HCT116 (cell line): ENCODE results near the gene AADAC. TPM values are rescaled to one million over a fixed set of nuclear protein-coding genes. Genes with fewer than 3 reads are reported as not detected.

Experiments used
- ATAC-seq: fragments of 200-7000 bp; cut with Tn5 transposase; 2 replicates; pipeline ENCODE4 v1.9.1; 2020; ENCODE audit warnings: mild to moderate bottlenecking, moderate library complexity
- BruUV-seq: library from RNA; stranded (reverse); fragments of 400-500 nt; replicated peaks from 2 replicates; lab custom pipeline; 2021; lab: Mats Ljungman, UMichigan
- CTCF ChIA-PET: fragments of 300-600 bp; sonication (Branson Sonifier 250); formaldehyde crosslinking; loops from one replicate; lab custom pipeline; 2021; ENCODE audit warnings: antibody characterized with exemption; lab: Charles Lee
- POLR2A ChIA-PET: fragments of 300-600, 350-600 bp; sonication (Branson Sonifier 250); formaldehyde crosslinking; loops from one replicate; lab custom pipeline; 2021; ENCODE audit warnings: antibody characterized with exemption; lab: Charles Lee
- RAD21 ChIA-PET, 2 experiments: fragments of 300-600 bp; sonication (Branson Sonifier 250); formaldehyde crosslinking; loops; one replicate each; lab custom pipeline; 2023; ENCODE audit warnings: low total read pairs in 2 of 2; ENCODE audit not compliant: uncharacterized antibody in 2 of 2, unreplicated experiment in 2 of 2, low non-redundant PET in 1 of 2; lab: Charles Lee
- DNase-seq: peaks from one replicate; pipeline ENCODE4 v3.0.0-alpha.2; 2010; ENCODE audit warnings: low read depth, low spot score
- H2AFZ ChIP-seq: fragments of 200-600 bp; shearing (Covaris generic), sonication (generic); 2 replicates; pipeline ENCODE4 v1.6.1; 2017; ENCODE audit warnings: low read depth, mixed run types, mixed read lengths, antibody characterized with exemption, low read length; ENCODE audit not compliant: poor library complexity, severe bottlenecking
- H3K27ac ChIP-seq: 2 replicates; pipeline ENCODE4 v1.5.1; 2012; ENCODE audit warnings: low read depth, low read length
- H3K27me3 ChIP-seq: fragments of 200-600 bp; sonication (generic); 2 replicates; pipeline ENCODE4 v1.6.1; 2016; ENCODE audit warnings: mixed run types, low read length, mixed read lengths; ENCODE audit not compliant: insufficient read depth
- H3K36me3 ChIP-seq, 2 experiments: fragments of 200-500 bp in 1 of 2; fragments of 200-600 bp in 1 of 2; sonication (Bioruptor generic) in 1 of 2; sonication (generic) in 1 of 2; 2 replicates each; pipeline versions ENCODE4 v1.5.1 to v1.6.1; 2014 to 2016; ENCODE audit warnings: low read length in 2 of 2, inconsistent platforms in 1 of 2, mixed read lengths in 1 of 2, mixed run types in 1 of 2; ENCODE audit not compliant: insufficient read depth in 2 of 2, control insufficient read depth in 1 of 2
- H3K4me1 ChIP-seq, 2 experiments: fragments of 200-600 bp in 1 of 2; sonication (generic) in 1 of 2; 2 replicates each; pipeline versions ENCODE4 v1.5.1 to v1.6.1; 2012 to 2017; ENCODE audit warnings: low read length in 2 of 2, inconsistent platforms in 1 of 2, mild to moderate bottlenecking in 1 of 2, mixed read lengths in 1 of 2, mixed run types in 1 of 2, moderate library complexity in 1 of 2; ENCODE audit not compliant: insufficient read depth in 2 of 2, control insufficient read depth in 1 of 2
- H3K4me2 ChIP-seq: fragments of 200-600 bp; sonication (generic); 2 replicates; pipeline ENCODE4 v1.6.1; 2017; ENCODE audit warnings: mixed run types, low read length, mixed read lengths
- H3K4me3 ChIP-seq, 2 experiments: fragments of 200-600 bp in 1 of 2; sonication (generic) in 1 of 2; replicated peaks in 1 of 2; 2 replicates each; pipeline ENCODE4 v1.5.1; 2011 to 2016; ENCODE audit warnings: low read length in 2 of 2, control low read depth in 1 of 2, low read depth in 1 of 2, mild to moderate bottlenecking in 1 of 2, mixed read lengths in 1 of 2, mixed run types in 1 of 2
- H3K79me2 ChIP-seq: fragments of 200-600 bp; sonication (generic); 2 replicates; pipeline ENCODE4 v1.6.1; 2017; ENCODE audit warnings: mild to moderate bottlenecking, mixed run types, low read length, moderate library complexity, mixed read lengths; ENCODE audit not compliant: insufficient read depth
- H3K9ac ChIP-seq: fragments of 200-600 bp; sonication (generic); 2 replicates; pipeline ENCODE4 v1.6.1; 2016; ENCODE audit warnings: low read length, mixed read lengths
- H3K9me2 ChIP-seq: fragments of 200-600 bp; sonication (generic), shearing (Covaris generic); 2 replicates; pipeline ENCODE4 v1.6.1; 2017; ENCODE audit warnings: mixed run types, mild to moderate bottlenecking, moderate library complexity; ENCODE audit not compliant: insufficient read depth
- H3K9me3 ChIP-seq, 2 experiments: fragments of 200-500 bp in 1 of 2; fragments of 200-600 bp in 1 of 2; sonication (Bioruptor generic) in 1 of 2; sonication (generic) in 1 of 2; 2 replicates each; pipeline ENCODE4 v1.6.1; 2014 to 2017; ENCODE audit warnings: low read length in 2 of 2, mixed read lengths in 2 of 2, inconsistent platforms in 1 of 2, low read depth in 1 of 2, mild to moderate bottlenecking in 1 of 2, mixed run types in 1 of 2, moderate library complexity in 1 of 2; ENCODE audit not compliant: control insufficient read depth in 1 of 2, insufficient read depth in 1 of 2
- H4K20me1 ChIP-seq: fragments of 200-600 bp; sonication (generic), shearing (Covaris generic); 2 replicates; pipeline ENCODE4 v1.6.1; 2017; ENCODE audit warnings: mixed run types, mild to moderate bottlenecking, moderate library complexity; ENCODE audit not compliant: insufficient read depth
- EGR1 ChIP-seq: IDR thresholded peaks from 2 replicates; pipeline ENCODE4 v1.6.1; 2012; ENCODE audit warnings: low read depth
- JUND ChIP-seq: IDR thresholded peaks from 2 replicates; pipeline ENCODE4 v1.6.1; 2012
- RAD21 ChIP-seq: IDR thresholded peaks from 2 replicates; pipeline ENCODE4 v1.6.1; 2012; ENCODE audit warnings: low read depth, mild to moderate bottlenecking
- SP1 ChIP-seq: IDR thresholded peaks from 2 replicates; pipeline ENCODE4 v1.6.1; 2012; ENCODE audit warnings: low read depth
- SRF ChIP-seq: IDR thresholded peaks from 2 replicates; pipeline ENCODE4 v1.6.1; 2012; ENCODE audit warnings: low read depth
- TCF7L2 ChIP-seq: IDR thresholded peaks from 2 replicates; pipeline ENCODE4 v1.7.0; 2011; ENCODE audit warnings: borderline replicate concordance, inconsistent platforms; ENCODE audit not compliant: insufficient read depth, insufficient read length; ENCODE audit errors: extremely low read depth
- intact Hi-C: fragments of 100-400 bp; cut with micrococcal nuclease; formaldehyde crosslinking; loops from 2 replicates; pipeline ENCODE4 v1.10.0; 2022
- total RNA-seq: library from RNA; stranded (reverse); gene quantifications from one replicate; pipeline ENCODE4 v1.2.1, GENCODE V29; 2021; ENCODE audit not compliant: unreplicated experiment
- TF ChIP-seq, protein P1 (sequence below): IDR thresholded peaks from 2 replicates; pipeline ENCODE4 v1.6.1; 2012
- TF ChIP-seq, protein P2 (sequence below), 3 experiments: fragments of 200-600 bp in 1 of 3; sonication (generic) in 1 of 3; IDR thresholded peaks in 2 of 3; conservative IDR thresholded peaks in 1 of 3; 2 replicates each; pipeline ENCODE4 v1.5.1; 2012 to 2017; ENCODE audit warnings: low read depth in 2 of 3, low read length in 2 of 3, antibody characterized with exemption in 1 of 3, borderline replicate concordance in 1 of 3, control low read depth in 1 of 3, mild to moderate bottlenecking in 1 of 3, mixed read lengths in 1 of 3, mixed run types in 1 of 3, moderate library complexity in 1 of 3; ENCODE audit not compliant: insufficient read depth in 1 of 3
- TF ChIP-seq, protein P3 (sequence below): IDR thresholded peaks from 2 replicates; pipeline ENCODE4 v1.6.1; 2012

Gene AADAC
- total RNA-seq, 1 experiment from 2014 or later: 3.8 TPM

DNA sequence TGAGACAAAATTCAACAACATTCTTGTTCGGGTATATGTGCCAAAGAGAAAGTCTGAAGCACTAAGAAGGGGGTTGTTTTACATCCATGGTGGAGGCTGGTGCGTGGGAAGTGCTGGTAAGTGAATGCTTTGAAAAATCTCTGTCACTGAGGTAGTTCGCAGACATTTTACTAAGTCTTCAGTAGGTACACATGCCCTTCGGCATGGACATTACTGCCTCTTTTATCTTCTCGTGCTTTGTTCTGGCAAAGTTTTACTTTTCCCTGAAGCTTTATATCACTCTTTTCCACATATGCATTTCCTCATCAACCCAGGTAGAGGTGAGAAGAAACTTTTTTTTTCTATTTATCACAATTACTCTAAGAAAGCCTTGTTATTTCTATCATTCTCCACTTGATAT lies 3.6 kb downstream of the AADAC start:
- ATAC-seq: no peak
- Histone ChIP-seq H3K4me3 (no peak overlapping the region), H4K20me1 (no peaks in the 10 kb centered on the region), H3K36me3 (no peaks in the 10 kb centered on the region), H3K79me2 (no peaks in the 10 kb centered on the region), H3K9me3 (no peaks in the 10 kb centered on the region), H3K27ac (no peak overlapping the region), H2AFZ (no peak overlapping the region), H3K4me2 (no peak overlapping the region), H3K9ac (no peak overlapping the region), H3K27me3 (no peaks in the 10 kb centered on the region), H3K4me1 (peaks cover 0 to 8% of the 10 kb centered on the region in 2 experiments; a peak in 1 of 4 replicates), H3K9me2 (no peaks in the 10 kb centered on the region)
- intact Hi-C loops: no loop called here
- ChIA-PET CTCF (no interaction called here), POLR2A (no interaction called here), RAD21 (no interaction called here)
- DNase-seq: no peak
- no peak for TF ChIP-seq SRF
- no TSS peak for BruUV-seq

DNA sequence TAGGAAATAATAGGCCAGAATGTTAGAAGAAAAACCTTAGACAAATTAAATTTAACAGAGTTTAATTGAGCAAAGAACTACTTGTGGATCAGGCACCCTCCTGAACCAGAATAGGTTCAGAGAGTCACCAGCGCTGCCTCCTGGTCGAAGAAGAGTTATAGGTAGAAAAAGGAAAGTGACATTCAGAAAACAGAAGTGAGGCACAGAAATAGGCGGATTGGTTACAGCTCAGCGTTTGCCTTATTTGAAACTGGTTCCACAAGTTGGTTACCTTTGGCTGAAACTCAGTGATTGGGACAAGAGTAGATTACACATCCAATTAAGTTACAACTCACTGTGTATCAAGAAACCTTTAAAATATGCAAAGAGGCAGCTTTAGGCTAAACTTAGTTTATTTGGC lies 4.4 kb downstream of the AADAC start:
- no peaks in the 10 kb centered on the region for H3K9me3 ChIP-seq
- H3K4me1 ChIP-seq: peaks cover 0 to 8% of the 10 kb centered on the region in 2 experiments; a peak in 1 of 4 replicates
- TF ChIP-seq JUND (no peak), SP1 (no peak), TCF7L2 (no peak), RAD21 (no peak), EGR1 (no peak)
- TF ChIP-seq, protein P1, sequence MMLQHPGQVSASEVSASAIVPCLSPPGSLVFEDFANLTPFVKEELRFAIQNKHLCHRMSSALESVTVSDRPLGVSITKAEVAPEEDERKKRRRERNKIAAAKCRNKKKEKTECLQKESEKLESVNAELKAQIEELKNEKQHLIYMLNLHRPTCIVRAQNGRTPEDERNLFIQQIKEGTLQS: no peak
- TF ChIP-seq, protein P2, sequence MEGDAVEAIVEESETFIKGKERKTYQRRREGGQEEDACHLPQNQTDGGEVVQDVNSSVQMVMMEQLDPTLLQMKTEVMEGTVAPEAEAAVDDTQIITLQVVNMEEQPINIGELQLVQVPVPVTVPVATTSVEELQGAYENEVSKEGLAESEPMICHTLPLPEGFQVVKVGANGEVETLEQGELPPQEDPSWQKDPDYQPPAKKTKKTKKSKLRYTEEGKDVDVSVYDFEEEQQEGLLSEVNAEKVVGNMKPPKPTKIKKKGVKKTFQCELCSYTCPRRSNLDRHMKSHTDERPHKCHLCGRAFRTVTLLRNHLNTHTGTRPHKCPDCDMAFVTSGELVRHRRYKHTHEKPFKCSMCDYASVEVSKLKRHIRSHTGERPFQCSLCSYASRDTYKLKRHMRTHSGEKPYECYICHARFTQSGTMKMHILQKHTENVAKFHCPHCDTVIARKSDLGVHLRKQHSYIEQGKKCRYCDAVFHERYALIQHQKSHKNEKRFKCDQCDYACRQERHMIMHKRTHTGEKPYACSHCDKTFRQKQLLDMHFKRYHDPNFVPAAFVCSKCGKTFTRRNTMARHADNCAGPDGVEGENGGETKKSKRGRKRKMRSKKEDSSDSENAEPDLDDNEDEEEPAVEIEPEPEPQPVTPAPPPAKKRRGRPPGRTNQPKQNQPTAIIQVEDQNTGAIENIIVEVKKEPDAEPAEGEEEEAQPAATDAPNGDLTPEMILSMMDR (IDR thresholded peaks at IDR 0.05 in 2 of 3, conservative IDR thresholded peaks at IDR 0.05 in 1 of 3; ENCODE audit: borderline replicate concordance in 1 of 3, insufficient read depth in 1 of 3, low read depth in 2 of 3, low read length in 2 of 3): no peak
- TF ChIP-seq, protein P3, sequence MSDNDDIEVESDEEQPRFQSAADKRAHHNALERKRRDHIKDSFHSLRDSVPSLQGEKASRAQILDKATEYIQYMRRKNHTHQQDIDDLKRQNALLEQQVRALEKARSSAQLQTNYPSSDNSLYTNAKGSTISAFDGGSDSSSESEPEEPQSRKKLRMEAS: no peak
- DNase-seq (no peak), ATAC-seq (no peak)
- RAD21 ChIA-PET: no interaction called here
- no peak overlapping the region for H3K4me2 ChIP-seq
- no peaks in the 10 kb centered on the region for H4K20me1 ChIP-seq
- H3K9ac ChIP-seq: no peak overlapping the region
- no peaks in the 10 kb centered on the region for H3K9me2 ChIP-seq
- no peak overlapping the region for H2AFZ ChIP-seq
- H3K79me2 ChIP-seq: no peaks in the 10 kb centered on the region
- H3K27me3 ChIP-seq: no peaks in the 10 kb centered on the region
- BruUV-seq: no TSS peak
- no peak overlapping the region for H3K27ac ChIP-seq
- CTCF ChIA-PET: no interaction called here
- H3K36me3 ChIP-seq: no peaks in the 10 kb centered on the region
- POLR2A ChIA-PET: no interaction called here
- intact Hi-C loops: no loop called here
- no peak overlapping the region for H3K4me3 ChIP-seq
